ENCODE measurements around the gene C1orf232. TPM values are rescaled to one million over a fixed set of nuclear protein-coding genes. Genes with fewer than 3 reads are reported as not detected.

The C1orf232 gene
- total RNA-seq, 4 donors from 2014 or later = not detected

GRCh38 chr1:26142159-26142558 lies 26.6 kb downstream of the C1orf232 start:
- TF ChIP-seq CTCF (IDR thresholded peaks at IDR 0.05) = no peak
- no peak for ATAC-seq (ENCODE audit: low FRiP score)
- DNase-seq (ENCODE audit: low spot score) = no peak

- ATAC-seq (ENCODE audit: low FRiP score) = no peak
- DNase-seq (ENCODE audit: low spot score) = no peak
- no peak for TF ChIP-seq CTCF (IDR thresholded peaks at IDR 0.05)
These were observed 29.7 kb downstream of the C1orf232 start for GRCh38 chr1:26138974-26139558.

GRCh38 chr1:26134466-26134865 lies 34.3 kb downstream of the C1orf232 start:
- no peak for TF ChIP-seq CTCF (IDR thresholded peaks at IDR 0.05)
- DNase-seq (ENCODE audit: low spot score) (no peak), ATAC-seq (ENCODE audit: low FRiP score) (no peak)

GRCh38 chr1:26132834-26133167 lies 36.0 kb downstream of the C1orf232 start:
- no peak for ATAC-seq (ENCODE audit: low FRiP score)
- no peak for TF ChIP-seq CTCF (IDR thresholded peaks at IDR 0.05)
- DNase-seq (ENCODE audit: low spot score) = no peak

- no peak for ATAC-seq (ENCODE audit: low FRiP score)
- no peak for TF ChIP-seq CTCF (IDR thresholded peaks at IDR 0.05)
- no peak for DNase-seq (ENCODE audit: low spot score)
These were observed 36.5 kb downstream of the C1orf232 start for GRCh38 chr1:26132128-26132833.

- TF ChIP-seq CTCF (IDR thresholded peaks at IDR 0.05) = no peak
- no peak for ATAC-seq (ENCODE audit: low FRiP score)
These were observed 38.1 kb downstream of the C1orf232 start for GRCh38 chr1:26130695-26131094.

GRCh38 chr1:26129778-26130177 lies 39.0 kb downstream of the C1orf232 start:
- TF ChIP-seq CTCF (IDR thresholded peaks at IDR 0.05) = no peak
- no peak for DNase-seq (ENCODE audit: low spot score)
- no peak for ATAC-seq (ENCODE audit: low FRiP score)

More at GRCh38 chr1:26130695-26131094, 38.1 kb downstream of the C1orf232 start:
- DNase-seq (ENCODE audit: low spot score) = no peak
